GM21528 (cell line): Measurements from ENCODE around the gene ZFPM1.
"Not testable (repeated sequence)": the region's sequence is repeated elsewhere in the genome, so short reads cannot be mapped to it uniquely, and the experiment has no call there.

Source experiments
- ATAC-seq: cut with Tn5 transposase; IDR thresholded peaks from one replicate; pipeline ENCODE4 v1.9.1; 2021; ENCODE audit warnings: mild to moderate bottlenecking, moderate library complexity; ENCODE audit not compliant: unreplicated experiment, low FRiP score

Gene ZFPM1

DNA sequence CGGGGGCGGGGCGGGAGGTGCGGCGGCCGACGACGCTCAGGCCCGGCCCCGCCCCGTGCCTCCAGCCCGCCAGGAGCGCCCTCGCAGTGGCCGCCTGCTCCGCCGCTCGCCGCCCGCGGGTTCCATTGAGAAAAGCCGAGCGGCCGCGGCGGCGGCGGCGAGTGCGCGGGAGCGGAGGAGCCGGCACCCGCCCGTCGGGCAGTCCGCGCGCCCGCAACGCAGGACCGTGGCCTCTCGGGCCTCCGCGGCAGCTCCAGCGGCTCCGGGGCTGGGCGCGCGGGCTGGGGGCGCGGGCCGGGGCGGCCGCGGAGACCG lies at the start of gene ZFPM1:
Gene ZFPM1 (plus strand): TSS at position 64 of the 315 bp plus-strand sequence. CDS start 359 bp downstream, outside the sequence.
- peak; percentile 45 for ATAC-seq

DNA sequence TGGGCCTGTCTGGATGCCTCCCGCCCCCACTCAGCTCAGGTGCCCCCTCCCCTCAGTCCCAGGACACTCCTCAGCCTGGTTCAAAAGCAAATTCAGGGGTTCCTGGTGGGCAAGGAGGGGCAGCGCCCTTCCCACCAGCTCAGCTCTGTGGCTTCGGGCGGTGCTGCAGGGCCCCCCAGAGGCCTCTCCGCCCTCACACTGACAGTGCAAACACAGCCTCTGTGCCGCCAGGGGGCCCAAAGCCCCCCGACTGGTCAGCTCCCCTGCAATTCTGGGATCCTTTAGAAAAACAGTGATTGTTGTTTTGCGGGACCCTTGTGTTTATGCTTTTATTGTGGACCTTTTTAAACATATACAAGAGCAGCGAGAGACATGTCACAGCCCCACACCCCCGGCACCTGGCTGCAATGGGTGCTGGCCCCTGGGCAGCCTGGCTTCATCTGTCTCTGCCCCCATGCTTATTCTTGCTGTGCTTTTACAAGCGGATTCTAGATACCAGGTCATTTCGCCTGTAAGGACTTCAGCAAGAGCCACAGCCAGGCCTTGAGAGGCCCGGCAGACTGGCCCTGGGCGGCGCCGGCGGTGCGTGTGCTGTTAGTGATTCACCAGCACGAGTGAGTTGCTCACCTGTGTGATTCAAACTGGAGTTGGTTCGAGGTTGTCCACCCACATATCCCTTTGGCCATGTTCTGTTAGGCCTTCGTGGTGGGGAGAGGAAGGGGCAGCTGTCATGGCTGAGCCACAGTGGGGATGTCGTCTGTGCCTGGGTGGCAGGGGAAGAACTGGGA lies 49.1 kb upstream of the ZFPM1 start:
- no peak for ATAC-seq

DNA sequence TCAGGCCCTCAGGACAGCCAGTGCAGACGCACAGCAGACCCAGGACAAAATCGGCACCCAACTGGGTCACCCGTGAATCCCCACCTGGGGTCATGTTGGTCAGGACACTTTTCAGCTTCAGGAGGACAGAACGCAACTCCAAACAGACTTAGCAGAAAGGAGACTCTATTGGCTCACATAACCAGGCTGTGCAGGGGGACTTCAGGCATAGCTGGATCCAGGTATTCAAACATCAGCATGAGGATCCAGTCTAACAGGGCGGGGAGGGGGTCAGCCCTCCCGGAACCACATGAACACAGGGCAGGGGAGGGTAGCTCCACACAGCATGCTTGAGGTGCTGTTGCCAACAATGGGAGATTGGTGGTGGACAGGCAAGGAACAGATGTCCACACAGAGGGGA lies 48.3 kb upstream of the ZFPM1 start:
- ATAC-seq = no peak

DNA sequence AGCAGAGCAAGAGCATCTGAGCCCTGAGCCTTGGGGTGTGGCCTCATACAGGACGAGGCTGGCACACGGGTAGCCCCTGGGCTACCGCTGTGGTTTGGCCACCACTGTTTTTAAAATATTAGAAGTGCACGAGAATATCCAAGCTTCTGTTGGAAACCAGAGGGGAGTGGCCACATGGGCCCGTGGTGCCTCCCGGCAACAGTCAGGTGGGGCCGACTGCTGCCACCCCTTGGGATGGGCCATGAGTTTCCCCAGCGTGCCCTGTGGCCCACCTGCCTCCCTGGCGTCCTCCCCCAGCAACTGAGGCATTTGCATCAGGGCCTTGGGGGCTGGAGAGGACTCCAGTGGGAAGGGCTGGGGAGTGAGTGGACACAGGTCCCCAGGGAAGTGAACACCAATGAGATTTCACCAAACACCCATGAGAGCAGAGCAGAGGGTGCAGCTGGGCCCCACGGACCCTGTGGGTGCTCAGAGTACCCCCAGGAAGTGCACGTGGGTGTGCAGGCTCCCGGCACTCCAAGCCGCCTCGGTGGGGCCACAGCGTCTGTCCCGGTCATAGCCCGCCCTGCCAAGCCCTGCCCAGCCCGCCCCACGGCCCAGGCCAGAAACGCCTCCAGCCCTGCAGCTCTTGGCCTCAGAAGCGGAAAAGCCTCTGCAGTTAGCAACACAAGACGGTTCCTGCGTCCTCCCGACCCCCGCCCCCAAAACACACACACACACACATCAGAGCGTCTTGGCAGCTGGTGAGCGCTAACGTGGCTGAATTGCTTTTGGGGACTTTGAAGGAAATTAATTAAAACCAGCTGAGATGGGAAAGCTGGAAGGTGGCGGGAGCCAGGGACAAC lies 47.6 kb upstream of the ZFPM1 start:
- no peak for ATAC-seq

DNA sequence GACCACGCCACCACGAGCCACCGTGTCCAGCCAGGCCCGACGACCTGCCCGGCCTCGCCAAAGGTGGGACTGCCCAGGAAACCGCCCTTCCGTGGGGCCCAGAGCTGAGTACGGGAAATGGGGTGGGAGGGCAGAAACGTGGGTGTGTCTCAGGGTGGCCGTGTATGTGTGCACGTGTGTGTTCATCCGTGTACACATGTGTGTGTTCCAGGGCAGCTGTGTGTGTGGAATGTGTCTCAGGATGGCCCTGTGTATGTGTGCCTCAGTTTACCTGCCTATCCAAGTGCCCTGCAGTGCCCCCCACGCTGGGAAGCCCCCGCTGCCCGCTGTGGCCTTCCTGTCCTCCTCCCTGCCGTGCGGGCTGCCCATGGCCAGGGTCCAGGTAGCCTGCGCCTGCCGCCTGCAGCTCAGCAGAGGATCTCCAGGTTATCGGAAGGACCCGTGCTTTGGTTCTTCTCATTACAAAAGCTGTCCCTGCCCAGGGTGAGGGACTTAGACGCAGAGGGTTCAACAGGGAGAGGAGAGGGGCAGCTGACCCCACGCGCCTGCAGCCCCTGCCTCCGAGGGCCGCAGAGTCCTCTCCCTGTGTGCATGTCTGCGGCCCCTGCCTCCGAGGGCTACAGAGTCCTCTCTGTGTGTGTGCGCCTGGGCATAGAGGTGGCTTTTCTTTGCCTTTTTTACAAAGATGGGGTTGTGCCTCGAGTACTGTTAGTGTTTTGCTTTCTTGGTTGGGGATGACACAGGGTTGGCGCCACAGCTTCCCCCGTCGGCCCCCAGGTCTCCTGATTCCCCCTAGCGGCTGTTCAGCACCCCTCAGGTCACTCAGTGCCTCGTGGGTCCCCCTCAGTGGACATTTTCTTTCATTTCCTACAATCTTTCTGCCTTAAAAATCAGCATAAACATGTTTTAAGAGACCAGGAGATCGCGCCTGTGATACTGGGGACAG lies 46.7 kb upstream of the ZFPM1 start:
- no peak for ATAC-seq

DNA sequence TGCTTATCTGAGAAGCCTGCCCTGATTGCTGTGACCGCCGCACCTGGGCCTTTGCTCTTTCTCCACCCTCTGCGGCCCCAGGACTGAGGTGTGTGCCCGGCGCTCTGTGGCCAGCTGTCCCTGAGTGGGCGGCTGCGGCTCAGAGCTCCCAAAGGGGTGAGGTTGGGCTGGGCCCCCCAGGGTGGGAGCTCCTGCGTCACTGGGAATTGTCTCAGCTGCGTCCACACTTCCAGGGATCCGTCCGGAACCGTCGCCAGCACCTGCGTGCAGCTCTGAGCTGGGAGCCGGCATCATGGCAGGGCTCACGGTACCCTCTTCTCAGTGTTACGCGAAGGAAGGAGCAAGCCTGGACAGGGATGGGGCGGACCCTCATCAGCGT lies 46.0 kb upstream of the ZFPM1 start:
- ATAC-seq = no peak

DNA sequence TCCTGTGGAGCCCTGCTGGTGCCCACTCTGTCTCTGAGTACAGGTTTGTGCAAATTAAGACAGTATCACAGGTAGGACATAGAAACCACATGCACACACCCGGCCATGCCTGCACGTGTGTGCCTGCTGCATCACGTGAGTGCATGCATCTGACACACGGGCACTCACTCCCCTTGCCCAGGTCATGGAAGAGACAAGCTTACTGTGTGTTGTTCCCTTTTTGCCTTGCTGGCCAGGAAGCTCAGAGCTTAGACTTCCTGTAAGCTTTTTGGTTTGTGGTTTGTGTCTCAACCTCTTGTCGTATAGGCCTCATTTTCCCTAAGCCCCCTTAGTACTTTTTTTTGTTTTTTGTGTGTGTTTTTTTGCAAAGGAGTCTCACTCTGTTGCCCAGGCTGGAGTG lies 45.3 kb upstream of the ZFPM1 start:
- ATAC-seq = no peak

DNA sequence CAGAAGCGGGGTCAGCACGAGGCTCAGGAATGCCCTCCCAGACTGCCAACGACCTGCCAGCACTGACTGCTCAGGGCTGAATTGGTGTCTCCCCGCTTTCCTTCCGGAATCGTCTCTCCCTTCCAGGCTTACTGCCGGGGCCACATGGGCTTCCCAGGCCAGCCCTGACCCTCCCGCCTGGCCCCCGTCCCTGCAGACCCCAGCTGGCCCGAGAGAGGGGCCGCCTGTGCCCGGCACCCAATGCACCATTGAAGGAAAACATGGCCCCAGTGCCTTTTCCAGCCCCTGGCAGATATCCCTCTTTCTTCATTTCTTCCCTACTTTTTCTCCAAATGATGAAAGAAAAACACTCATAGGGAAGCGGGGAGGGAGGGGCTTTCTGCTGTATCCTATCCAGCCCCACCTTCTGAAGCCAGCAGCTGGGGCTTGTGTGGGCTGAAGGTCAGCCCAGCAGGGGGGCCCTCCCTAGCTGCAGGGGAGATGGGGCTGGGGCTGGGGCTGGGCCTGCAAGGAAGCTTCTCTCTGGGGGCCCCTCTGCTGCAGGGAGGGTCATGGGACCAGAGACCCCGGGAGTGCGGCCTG lies 44.4 kb upstream of the ZFPM1 start:
- no peak for ATAC-seq

DNA sequence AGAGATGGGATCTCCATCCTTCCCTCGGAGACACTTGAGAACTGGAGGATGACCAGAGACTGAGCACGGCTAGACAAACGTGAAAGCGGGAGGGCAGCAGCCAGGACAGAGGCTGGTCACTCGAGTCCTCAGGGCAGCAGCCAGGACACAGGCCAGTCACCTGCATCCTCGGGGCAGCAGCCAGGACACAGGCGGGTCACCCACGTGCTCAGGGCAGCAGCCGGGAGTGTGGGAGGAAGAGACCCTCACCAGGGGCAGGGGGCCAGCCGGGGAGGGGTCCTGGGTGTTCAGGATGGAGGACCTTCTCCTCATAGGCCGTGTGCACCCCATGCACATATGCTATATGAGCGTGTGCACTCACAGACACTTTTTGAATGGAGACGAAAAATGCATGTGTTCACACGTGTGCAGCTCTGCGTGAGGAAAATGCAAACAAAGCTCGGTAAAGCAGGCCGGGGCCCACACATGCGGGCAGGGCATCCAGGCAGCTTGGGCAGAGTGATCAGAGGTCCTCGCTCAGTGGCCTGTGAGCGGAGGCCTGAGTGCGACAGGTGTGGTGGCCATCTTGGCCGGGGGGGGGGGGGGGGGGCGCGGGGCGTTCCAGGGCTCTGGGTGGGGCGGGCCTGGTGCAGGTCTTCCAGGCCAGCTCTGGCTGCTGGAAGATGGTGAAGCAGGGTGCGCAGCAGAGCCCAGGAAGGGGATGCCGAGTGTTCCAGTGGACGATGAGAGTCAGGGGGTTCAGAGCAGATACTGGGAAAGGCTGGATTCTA lies 43.6 kb upstream of the ZFPM1 start:
- ATAC-seq = no peak

DNA sequence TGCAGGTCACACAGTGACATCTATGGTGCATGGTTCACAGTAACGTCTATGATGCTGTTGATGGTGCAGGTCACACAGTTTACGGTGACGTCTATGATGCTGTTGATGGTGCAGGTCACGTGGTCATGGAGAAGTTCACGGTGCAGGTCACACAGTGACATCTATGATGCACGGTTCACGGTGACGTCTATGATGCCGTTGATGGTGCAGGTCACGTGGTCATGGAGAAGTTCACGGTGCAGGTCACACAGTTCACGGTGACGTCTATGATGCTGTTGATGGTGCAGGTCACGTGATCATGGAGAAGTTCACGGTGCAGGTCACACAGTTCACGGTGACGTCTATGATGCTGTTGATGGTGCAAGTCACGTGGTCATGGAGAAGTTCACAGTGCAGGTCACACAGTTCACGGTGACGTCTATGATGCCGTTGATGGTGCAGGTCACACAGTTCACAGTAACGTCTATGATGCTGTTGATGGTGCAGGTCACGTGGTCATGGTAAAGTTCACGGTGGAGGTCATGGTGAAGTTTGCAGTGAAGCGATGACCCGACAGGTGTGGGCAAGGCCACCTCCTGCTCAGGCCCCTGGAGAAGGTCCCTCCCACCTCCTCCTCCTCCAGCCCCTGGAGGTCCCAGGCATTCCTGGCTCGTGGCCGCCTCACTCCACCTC lies 42.6 kb upstream of the ZFPM1 start:
- ATAC-seq = not testable (repeated sequence)

DNA sequence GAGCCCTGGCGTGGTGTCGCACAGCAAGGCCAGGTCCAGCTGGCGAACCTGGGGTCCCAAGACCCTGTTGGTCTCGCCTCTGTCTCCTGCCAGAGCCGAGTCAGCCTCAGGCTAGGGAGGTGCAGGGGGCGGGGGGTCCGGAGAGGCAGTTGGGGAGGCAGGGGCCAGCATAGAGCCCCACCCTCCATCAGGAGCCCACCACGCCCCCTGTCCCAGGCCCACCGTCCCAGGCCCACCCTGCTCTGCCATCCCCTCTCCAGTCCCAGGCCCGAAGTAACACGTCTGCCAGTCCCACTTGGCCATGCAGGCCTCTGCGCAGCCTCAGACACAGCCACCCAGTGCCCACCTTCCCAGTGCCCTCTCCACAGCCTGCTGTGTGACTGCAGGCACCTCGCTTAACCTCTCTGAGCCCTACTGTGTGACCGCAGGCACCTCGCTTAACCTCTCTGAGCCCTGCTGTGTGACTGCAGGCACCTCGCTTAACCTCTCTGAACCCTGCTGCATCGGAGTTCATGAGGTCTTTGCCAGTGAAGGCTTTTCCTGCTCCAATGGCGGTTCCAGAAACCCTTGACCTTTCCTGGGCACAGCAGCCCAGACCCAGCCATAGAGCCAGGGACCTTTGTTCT lies 41.0 kb upstream of the ZFPM1 start:
- no peak for ATAC-seq

DNA sequence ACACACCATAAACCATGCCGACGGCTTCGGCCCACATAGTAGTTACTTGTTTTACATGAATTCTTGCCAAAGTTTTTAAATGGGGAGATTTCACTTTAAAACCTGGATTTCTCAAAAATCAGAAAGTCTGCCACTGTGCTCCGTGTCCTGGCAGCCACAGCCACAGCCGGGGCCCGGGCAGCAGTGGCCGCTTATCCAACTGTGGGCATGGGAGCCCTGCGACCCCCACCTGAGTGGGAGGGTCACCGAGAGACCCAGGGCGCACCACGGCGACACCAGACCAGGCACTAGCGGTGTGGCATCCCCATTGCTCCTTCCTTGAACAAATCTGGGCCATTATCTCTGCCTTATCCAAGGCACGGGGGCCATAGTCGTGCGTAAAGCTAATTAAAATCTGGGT lies 40.3 kb upstream of the ZFPM1 start:
- no peak for ATAC-seq

DNA sequence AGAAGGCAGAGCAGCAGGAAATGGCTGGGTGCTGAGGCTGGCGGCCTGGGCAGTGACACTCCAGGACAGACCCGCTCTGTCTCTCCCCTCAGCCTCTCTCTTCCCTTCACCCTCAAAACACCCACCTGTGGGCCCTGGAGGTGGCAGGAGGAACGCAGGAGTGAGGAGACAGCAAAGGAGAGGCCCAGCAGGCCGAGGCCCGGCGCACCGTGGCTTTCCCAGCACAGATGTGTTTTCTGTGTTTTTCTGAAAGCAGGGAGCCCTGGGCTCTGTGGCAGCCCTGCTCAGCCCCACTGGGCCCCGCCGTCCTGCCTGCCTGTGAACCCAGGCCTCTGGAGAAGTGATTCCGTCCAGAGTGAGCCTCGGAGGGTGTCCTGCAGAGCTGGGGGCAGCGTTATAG lies 39.8 kb upstream of the ZFPM1 start:
- no peak for ATAC-seq

DNA sequence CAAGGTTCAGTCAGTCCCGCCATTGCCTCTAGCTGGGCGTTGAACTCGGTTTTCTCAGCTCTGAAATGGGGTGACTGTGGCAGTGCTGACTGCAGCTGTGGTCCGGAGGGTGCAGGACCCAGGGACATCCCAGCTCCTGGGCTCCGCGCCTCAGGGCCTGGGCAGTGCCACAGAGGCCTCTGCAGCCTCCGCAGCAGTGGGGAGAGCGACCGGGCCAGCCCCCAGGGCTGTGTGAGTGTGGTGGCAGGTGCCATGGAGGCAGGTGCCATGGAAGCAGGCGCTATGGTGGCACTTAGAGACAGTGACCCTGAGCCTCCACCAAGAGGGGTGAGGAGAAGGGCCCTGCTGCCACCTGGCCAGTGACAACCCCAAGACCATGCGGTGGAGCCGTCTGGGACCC lies 39.4 kb upstream of the ZFPM1 start:
- ATAC-seq = no peak

DNA sequence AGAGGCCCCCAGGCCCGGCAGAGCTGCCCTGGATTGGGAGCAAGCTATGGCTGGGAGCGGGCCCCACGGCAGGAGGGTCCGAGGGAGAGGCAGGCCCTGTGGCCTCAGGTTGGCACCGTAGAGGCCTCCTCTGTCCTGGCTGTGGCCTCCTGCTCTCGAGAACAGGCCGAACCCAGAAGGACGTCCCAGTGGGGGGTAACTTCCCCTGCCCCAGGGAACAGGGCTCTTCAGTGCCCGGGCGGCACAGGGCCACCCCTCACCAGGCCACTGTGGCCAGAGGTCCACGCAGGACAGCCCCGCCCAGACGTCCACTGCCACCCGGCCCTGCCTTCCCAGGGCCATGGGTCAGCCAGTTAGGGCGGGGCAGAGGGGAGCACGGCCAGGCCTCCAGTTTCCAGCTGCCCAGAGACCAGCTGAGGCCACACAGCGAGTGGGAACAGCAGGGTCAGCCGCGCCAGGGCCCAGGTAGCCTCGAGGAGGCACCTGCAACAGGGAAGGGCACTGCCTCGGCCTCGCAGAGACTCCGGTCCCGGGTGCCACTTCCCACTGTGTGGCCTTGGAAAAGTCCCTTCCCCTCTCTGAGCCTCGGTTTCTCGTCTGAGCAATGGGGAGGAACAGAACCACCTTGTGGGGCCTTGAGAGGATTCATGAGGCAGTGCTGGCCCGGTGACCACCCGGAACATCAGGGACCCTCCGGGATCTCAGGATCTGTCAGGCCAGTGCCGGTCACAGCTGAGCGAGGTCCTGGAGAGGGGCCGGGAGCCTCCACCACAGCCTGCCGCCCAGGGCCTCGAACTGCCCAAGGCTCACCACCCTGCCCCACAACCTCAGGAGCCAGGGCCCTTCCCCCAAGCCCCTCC lies 38.3 kb upstream of the ZFPM1 start:
- no peak for ATAC-seq

DNA sequence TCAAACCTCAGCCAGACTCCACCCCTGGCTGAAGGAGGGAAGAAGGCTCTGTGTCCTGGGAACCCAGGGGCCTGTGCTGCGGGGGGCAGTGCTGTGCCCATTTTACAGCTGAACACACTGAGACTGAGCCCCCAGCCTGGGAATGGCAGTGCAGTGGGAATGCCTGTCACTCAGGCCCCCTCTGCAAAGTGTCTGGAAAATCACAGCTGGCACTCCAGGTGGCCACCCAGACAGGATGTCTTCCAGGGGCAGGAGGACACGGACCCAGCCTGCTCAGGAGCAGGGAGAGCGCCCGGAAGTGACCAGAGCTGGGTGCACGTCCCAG lies 37.7 kb upstream of the ZFPM1 start:
- no peak for ATAC-seq

DNA sequence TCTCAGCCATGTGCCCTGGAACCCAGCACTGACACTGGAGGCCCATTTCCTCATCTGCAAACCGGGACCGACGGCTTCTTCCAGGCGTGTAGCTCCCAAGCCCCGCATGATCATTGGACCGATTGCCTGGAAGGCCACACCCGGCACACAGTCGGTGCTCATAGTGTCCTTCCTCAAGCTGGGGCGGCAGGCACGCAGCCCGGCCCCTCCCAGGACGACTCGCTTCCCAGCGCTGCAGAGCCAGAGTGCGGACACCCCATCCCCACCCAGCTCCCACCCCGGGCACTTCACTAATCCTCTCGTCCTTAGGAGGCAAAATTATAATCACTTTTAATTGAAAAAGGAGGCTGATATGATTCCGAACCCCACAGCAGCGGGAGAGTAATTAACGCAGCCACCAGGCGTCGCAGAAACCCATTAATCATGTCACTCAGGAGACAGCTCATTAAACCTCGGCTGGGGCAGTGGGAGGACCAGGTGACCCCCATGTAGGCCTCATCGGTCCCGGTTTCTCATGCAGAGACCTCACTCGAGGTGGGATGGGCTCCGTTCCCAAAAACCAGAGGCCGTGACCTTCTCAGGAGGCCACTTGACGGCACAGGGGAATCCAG lies 37.3 kb upstream of the ZFPM1 start:
- ATAC-seq = no peak

DNA sequence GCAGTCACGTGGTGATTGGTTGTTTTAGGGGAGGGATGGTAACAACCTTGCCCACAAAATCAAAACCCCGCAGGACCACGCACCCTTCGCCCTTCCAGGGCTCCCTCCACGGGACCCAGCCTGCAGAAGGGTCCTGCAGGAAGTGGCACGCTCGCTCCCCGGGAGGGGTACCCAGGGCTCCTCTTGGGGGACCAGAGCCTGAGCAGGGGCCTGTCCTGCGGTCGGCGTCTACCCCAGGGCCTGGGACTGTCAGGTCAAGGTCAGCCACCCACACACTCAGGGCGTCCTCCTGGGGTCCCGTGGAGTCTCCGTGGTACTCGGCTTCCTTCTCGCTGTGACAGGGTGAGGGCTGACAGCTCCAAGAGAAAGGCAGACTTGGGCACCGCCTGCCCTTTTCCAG lies 36.4 kb upstream of the ZFPM1 start:
- no peak for ATAC-seq
